Putamen (tissue), 1 donor: ENCODE measurements around the gene TRABD2B.

Experiments
- DNase-seq: peaks from one replicate; pipeline ENCODE4 v3.0.0-alpha.2; 2016; ENCODE audit warnings: low spot score

The TRABD2B gene

GRCh38 chr1:47774986-47775834, 222.0 kb downstream of the TRABD2B start:
- DNase-seq, result no peak

GRCh38 chr1:47772960-47773682, 224.1 kb downstream of the TRABD2B start:
- no peak for DNase-seq

DNA sequence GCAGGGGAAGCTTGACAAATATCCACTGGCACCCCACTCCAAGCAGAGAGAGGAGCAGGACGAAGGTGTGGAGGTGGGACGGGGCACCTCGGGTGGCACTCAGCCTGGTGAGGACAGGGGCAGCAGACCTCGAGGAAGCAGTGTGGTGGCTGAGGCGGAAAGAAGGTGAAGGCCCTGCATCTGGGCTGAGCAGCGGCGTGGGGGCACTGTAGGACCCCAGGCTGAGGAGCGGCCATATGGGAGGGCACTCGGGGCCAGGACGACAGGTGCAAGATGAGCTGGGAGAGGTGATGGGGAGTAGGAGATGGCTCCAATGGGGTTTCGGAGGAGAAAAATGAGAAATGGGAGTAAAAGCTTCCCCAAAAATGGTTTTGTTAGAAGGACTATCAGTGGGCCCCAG, 224.9 kb downstream of the TRABD2B start:
- no peak for DNase-seq

DNA sequence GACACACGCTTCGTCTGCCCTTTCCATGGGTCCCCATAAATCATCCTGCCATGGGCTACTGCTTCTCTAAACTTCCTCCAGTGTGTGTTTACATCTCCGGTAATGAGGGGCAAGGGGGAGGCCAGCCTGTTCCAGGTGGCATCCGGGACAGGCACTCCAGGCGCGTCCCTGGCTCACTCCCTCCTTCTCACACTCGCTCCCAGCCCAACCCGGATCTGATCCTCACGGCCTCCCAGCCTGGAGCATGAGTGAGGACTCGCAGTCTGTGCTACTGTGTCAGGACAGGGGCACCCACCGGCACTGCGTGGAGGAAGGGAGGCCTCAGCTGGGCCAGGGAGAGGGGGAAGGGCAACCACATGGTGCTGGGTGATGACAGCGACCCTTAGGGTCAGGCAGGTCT, 225.4 kb downstream of the TRABD2B start:
- no peak for DNase-seq

DNA sequence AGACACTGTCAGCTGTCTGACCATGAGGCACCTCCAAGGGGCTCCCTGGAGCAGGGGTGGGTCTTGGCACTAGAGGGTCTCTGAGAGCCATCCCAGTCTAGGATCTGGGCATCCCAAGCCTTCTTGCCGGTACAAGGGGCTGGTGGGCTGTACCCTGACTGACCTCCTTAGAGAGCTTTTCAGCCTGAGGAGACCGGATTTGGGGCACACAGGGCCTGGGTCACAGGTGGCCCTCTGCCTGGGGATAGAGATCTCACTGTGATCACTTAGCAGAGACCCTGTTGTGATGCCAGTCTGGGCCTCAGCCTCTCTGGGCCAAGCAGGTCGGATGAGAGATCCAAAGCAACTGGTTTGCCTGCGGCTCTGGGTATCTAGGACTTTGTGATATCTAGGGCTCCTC, 227.2 kb downstream of the TRABD2B start:
- DNase-seq, result no peak

DNA sequence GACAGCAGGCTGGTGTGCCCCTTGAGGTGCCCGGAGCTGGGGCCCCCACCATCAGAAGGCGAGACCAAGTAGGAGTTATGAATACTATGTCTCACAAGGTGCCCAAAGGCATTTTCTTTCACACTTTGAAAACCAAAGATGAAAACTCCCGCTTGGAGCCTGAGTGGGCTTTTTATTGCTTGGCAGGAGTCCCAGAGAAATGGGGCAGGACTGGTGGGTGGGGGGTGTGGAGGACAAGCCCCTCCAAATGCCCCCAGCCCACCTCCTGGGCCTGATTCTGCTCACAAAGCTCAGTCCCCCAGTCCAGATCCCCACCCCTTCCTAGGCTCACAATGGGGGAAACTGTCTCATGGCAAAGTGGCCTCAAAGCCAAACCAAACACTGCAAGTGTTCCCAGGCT, 227.9 kb downstream of the TRABD2B start:
- DNase-seq, result no peak

GRCh38 chr1:47767741-47768100, 229.5 kb downstream of the TRABD2B start:
- no peak for DNase-seq

- no peak for DNase-seq
Observed at GRCh38 chr1:47766832-47767740, 230.1 kb downstream of the TRABD2B start.

- no peak for DNase-seq
Observed at GRCh38 chr1:47765742-47766485, 231.3 kb downstream of the TRABD2B start.

- DNase-seq, result no peak
Observed at GRCh38 chr1:47765236-47765635, 231.9 kb downstream of the TRABD2B start.

DNA sequence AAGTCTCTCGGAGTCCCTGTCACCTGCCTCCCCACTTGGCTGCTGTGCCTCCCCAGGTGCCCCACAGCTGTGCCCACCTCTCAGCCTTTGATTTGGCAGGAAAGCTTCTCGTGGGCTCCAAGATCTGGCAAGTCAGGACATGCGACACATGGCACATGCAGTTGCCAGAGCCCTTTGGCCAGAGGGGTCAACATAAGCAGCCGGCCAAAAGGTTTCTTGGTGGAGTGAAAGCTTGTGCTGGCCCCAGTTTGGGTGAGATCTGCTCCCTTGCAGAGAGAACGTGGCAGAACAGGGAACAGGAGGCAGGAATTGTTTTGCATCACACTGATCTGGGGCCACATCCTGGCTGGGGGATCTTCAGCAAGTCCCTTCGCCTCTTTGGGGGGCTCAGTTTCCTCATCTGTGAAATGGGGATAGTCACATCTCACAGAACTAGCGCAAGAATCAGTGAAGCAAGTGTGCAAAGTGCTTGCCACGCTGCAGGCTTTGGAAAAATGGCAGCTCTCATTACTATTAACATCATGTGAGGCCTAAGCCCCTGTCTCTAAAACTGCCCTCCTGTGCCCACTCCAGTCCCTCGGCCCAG, 232.6 kb downstream of the TRABD2B start:
- DNase-seq, result no peak

- no peak for DNase-seq
Observed at GRCh38 chr1:47763591-47764171, 233.5 kb downstream of the TRABD2B start.

DNA sequence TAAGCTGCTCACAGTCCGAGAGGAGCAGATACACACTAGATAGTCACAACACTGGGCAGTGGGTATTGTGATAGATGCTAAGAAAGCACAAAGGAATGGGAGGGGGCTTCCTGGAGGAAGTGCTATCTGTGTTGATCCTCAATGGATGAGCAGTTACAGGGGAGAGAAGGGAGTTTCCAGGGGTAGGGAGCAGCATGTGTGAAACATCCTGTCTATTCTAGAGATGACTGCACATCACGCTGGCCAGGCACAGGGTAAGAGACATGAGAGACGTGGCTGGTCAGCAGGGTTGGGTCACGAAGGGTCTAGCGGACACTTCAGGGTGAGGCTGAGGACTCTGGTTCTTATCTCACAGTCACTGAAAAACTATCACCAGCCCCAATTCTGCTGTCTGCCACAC, 235.2 kb downstream of the TRABD2B start:
- no peak for DNase-seq

DNA sequence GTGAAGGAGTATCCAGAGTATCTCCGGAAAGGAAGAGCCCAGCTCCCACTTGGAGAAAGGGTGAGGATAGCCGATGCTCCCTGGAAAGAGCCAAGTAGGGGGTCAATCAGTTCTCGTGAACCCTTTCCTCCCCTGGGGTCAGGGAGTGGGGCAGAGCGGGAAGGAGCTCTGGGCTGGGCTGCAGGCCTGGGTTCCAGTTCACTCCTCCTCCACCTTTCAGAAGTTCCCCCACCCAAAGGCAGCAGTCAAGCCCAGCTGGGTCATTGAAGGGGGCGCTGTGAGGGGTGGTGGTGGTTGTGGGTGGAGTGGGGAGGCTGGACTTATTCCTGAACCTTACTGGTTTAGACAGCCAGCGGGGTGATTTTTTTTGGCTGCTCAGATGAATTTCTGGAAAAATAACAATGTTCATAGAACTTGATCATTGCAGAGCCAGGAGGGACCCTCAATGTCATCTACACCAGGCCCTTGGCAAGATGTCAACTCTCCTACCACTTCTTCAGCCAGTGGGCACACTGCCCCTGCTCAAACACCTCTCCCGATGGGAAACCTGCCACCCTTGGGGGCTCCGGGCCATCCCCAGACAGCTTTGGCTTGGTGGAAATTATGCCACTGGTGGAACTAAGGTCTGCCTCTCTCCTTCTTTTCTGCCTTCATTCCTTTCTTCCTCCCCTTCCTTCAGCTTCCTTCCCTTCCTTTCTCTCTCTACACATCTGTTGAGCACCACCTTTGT, 235.8 kb downstream of the TRABD2B start:
- DNase-seq, result no peak

DNA sequence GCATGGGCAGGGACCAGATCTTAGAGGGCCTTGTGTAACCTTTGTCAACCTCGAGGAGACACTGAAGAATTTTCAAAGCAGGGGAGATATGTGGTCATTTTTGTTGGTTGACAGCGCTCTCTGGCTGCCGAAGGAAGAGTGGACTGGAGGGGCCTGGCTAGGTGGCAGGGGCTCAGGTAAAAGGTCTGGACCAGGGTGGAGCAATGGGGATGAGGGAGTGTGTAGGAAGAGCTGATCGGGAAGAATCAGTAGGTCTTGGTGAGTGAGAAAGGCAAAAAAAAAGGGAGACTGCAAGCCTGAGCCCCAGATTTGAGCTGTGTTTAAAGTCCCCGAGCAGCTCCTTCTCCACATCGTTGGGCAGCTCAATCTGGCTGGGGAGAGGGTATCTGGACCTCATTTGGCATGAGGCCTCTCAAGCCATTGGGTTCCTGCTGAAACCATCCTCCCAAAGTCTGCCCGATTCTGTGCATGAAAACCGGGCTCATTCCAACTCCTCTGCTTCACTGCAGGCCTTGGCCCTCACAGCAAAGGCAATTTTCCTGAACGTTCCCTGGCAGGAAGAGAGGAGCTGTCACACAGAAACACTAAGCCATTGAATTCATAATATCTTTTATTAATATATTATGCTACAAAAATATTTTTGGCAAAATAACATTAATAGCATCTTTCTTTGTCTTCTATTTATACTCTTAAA, 237.1 kb downstream of the TRABD2B start:
- no peak for DNase-seq

DNA sequence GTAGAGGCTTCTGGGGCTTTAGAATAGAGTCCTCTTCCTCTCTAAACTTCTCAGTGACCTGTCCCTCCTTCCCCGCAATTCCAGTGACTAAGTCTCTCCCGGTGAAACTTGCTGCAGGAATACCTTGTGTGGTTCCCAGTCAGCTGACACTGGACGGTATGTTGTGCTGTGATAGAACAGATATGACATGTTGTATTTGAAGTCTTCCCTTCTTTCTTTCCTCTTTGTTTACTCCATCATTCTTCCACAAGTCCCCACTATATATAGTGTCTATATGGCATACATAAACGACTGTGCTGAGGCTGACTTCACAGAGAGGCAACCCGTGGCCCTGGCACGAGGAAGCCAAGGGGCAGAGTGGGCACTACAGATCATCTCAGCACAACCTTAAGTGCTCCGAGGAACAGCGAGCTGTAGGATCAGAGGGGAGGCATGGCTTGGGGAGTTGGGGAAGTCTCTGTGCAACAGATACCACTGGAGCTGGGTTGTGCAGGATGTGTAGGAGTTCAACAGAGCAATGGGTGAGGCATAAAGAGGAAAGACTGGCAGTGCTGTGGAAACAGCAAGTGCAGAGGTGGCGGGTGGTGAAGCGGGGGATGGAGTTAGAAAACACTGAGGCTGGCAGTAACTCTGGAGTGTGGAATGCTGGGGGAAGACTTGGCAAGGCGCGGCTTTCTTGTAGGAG, 237.8 kb downstream of the TRABD2B start:
- DNase-seq, result no peak

- DNase-seq, result no peak
Observed at GRCh38 chr1:47758341-47759250, 238.6 kb downstream of the TRABD2B start.
